HG03457 (cell line): Measurements from ENCODE around the gene RNU2-63P.
"Not testable (repeated sequence)": the region's sequence is repeated elsewhere in the genome, so short reads cannot be mapped to it uniquely, and the experiment has no call there.

ENCODE experiments used
- ATAC-seq: cut with Tn5 transposase; IDR thresholded peaks from one replicate; pipeline ENCODE4 v1.9.1; 2021; ENCODE audit warnings: moderate number of reproducible peaks; ENCODE audit not compliant: unreplicated experiment

The RNU2-63P gene

GRCh38 chr2:87987473-87987872 is 28.9 kb downstream of the RNU2-63P start:
- not testable (repeated sequence) for ATAC-seq

- not testable (repeated sequence) for ATAC-seq
These were observed 30.4 kb downstream of the RNU2-63P start for GRCh38 chr2:87985902-87986301.

GRCh38 chr2:87981182-87981581 is 35.2 kb downstream of the RNU2-63P start:
- ATAC-seq = not testable (repeated sequence)

GRCh38 chr2:87972385-87972784 is 44.0 kb downstream of the RNU2-63P start:
- not testable (repeated sequence) for ATAC-seq
